Nephron (organoid): ENCODE results near the gene FAM83D.
"Not testable (repeated sequence)": the region's sequence is repeated elsewhere in the genome, so short reads cannot be mapped to it uniquely, and the experiment has no call there.

ENCODE experiments used
- H3K27ac Mint-ChIP-seq, 3 experiments: 2 replicates each; pipeline ENCODE4 v1.8.0; 2020; ENCODE audit warnings: mixed read lengths in 3 of 3, mild to moderate bottlenecking in 2 of 3, moderate library complexity in 1 of 3
- H3K27me3 Mint-ChIP-seq: 2 replicates; pipeline ENCODE4 v1.8.0; 2021; ENCODE audit warnings: low read depth, mild to moderate bottlenecking, moderate library complexity, mixed read lengths
- H3K36me3 Mint-ChIP-seq: 2 replicates; pipeline ENCODE4 v1.8.0; 2020; ENCODE audit warnings: low read depth, mixed read lengths
- H3K4me1 Mint-ChIP-seq: 2 replicates; pipeline ENCODE4 v1.8.0; 2020; ENCODE audit warnings: mixed read lengths
- H3K4me3 Mint-ChIP-seq, 3 experiments: 2 replicates each; pipeline ENCODE4 v1.8.0; 2020; ENCODE audit warnings: mild to moderate bottlenecking in 3 of 3, mixed read lengths in 3 of 3, moderate library complexity in 2 of 3
- H3K9me3 Mint-ChIP-seq: 2 replicates; pipeline ENCODE4 v1.8.0; 2020; ENCODE audit warnings: mixed read lengths
- CTCF ChIP-seq, 3 experiments: fragments of 200-600 bp; sonication (generic); IDR thresholded peaks; one replicate each; pipeline ENCODE4 v1.5.0; 2021; ENCODE audit warnings: antibody characterized with exemption in 3 of 3; ENCODE audit not compliant: unreplicated experiment in 3 of 3

The FAM83D gene

GRCh38 chr20:38986663-38987062 is 60.4 kb downstream of the FAM83D start:
- Mint-ChIP-seq H3K9me3 (peaks cover 3% of the 10 kb centered on the region), H3K27me3 (no peaks in the 10 kb centered on the region), H3K4me3 (no peak overlapping the region), H3K36me3 (peaks cover 34% of the 10 kb centered on the region), H3K27ac (no peak overlapping the region), H3K4me1 (no peaks in the 10 kb centered on the region)
- TF ChIP-seq CTCF (IDR thresholded peaks at IDR 0.05; ENCODE audit: unreplicated experiment in 3 of 3), result no peak

DNA sequence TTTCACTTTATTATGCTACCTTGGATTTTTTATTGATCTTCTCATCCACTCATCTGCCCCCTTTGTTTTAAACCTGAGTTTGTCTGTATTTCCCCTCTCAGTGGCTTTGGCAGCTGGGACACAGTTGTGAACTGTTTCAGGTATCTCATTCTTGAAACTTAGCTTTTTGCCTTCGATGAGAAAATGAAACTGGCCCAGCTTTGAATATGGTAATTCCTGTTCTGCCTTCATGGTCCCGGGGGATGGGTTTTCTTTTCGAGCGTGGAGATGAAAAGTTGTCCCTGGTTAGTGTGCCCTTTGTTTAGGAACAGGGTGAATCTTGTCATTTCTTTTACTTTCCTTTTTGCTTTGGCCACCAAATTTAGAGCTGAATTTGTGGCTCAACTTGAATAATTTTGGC is 61.6 kb downstream of the FAM83D start:
- H3K4me1 Mint-ChIP-seq, result no peaks in the 10 kb centered on the region
- TF ChIP-seq CTCF (IDR thresholded peaks at IDR 0.05; ENCODE audit: unreplicated experiment in 3 of 3), result no peak
- peaks cover 3% of the 10 kb centered on the region for H3K9me3 Mint-ChIP-seq
- H3K36me3 Mint-ChIP-seq, result peaks cover 36% of the 10 kb centered on the region
- no peak overlapping the region for H3K4me3 Mint-ChIP-seq
- no peak overlapping the region for H3K27ac Mint-ChIP-seq
- H3K27me3 Mint-ChIP-seq, result no peaks in the 10 kb centered on the region

GRCh38 chr20:38990728-38991127 is 64.5 kb downstream of the FAM83D start:
- peaks cover 46% of the 10 kb centered on the region for H3K36me3 Mint-ChIP-seq
- H3K4me3 Mint-ChIP-seq, result no peak overlapping the region
- H3K4me1 Mint-ChIP-seq, result no peaks in the 10 kb centered on the region
- peaks cover 3% of the 10 kb centered on the region for H3K9me3 Mint-ChIP-seq
- TF ChIP-seq CTCF (IDR thresholded peaks at IDR 0.05; ENCODE audit: unreplicated experiment in 3 of 3), result no peak
- no peak overlapping the region for H3K27ac Mint-ChIP-seq
- no peaks in the 10 kb centered on the region for H3K27me3 Mint-ChIP-seq

GRCh38 chr20:38991814-38992704 is 65.8 kb downstream of the FAM83D start:
- Mint-ChIP-seq H3K4me1 (no peaks in the 10 kb centered on the region), H3K4me3 (no peak overlapping the region), H3K9me3 (peaks cover 3% of the 10 kb centered on the region), H3K27me3 (no peaks in the 10 kb centered on the region), H3K36me3 (peaks cover 56% of the 10 kb centered on the region), H3K27ac (no peak overlapping the region)
- TF ChIP-seq CTCF (IDR thresholded peaks at IDR 0.05; ENCODE audit: unreplicated experiment in 3 of 3), result no peak

GRCh38 chr20:38995536-38996044 is 69.4 kb downstream of the FAM83D start:
- TF ChIP-seq CTCF (IDR thresholded peaks at IDR 0.05; ENCODE audit: unreplicated experiment in 3 of 3), result no peak
- no peak overlapping the region for H3K27ac Mint-ChIP-seq
- no peaks in the 10 kb centered on the region for H3K27me3 Mint-ChIP-seq
- H3K36me3 Mint-ChIP-seq, result peaks cover 57% of the 10 kb centered on the region
- no peak overlapping the region for H3K4me3 Mint-ChIP-seq
- H3K4me1 Mint-ChIP-seq, result no peaks in the 10 kb centered on the region
- H3K9me3 Mint-ChIP-seq, result no peaks in the 10 kb centered on the region

- H3K36me3 Mint-ChIP-seq, result peaks cover 58% of the 10 kb centered on the region
- not testable (repeated sequence) for H3K4me1 Mint-ChIP-seq, H3K4me3 Mint-ChIP-seq, H3K9me3 Mint-ChIP-seq, H3K27me3 Mint-ChIP-seq, H3K27ac Mint-ChIP-seq
Measured at GRCh38 chr20:38996866-38997265, 70.6 kb downstream of the FAM83D start.
